Left kidney (tissue), 2 donors: ENCODE measurements around the gene UNC45A. TPM values are rescaled to one million over a fixed set of nuclear protein-coding genes. Genes with fewer than 3 reads are reported as not detected.
"Not testable (repeated sequence)": the region's sequence is repeated elsewhere in the genome, so short reads cannot be mapped to it uniquely, and the experiment has no call there.

Source experiments
- DNase-seq: peaks from one replicate; pipeline ENCODE4 v3.0.0-alpha.2; 2013
- polyA plus RNA-seq: library from polyadenylated mRNA; unstranded; fragments of 120-200 nt; gene quantifications from one replicate; pipeline ENCODE4 v1.2.1, GENCODE V29; 2013; ENCODE audit not compliant: insufficient read length

The UNC45A gene
- polyA plus RNA-seq, 1 donor = 60.3 TPM

- no peak for DNase-seq
Measured at GRCh38 chr15:90902840-90903732, 32.0 kb upstream of the UNC45A start, which contains the start of gene MAN2A2. TSS of gene MAN2A2 (plus strand) at chr15:90903302. CDS start at chr15:90904208, 906 bp downstream.

GRCh38 chr15:90903733-90904536 lies 31.1 kb upstream of the UNC45A start:
- DNase-seq = no peak

- DNase-seq = no peak
Measured at GRCh38 chr15:90904746-90905145, 30.3 kb upstream of the UNC45A start.

GRCh38 chr15:90905306-90906180 lies 29.5 kb upstream of the UNC45A start:
- DNase-seq = no peak

- no peak for DNase-seq
Measured at GRCh38 chr15:90906181-90906849, 28.8 kb upstream of the UNC45A start.

- no peak for DNase-seq
Measured at GRCh38 chr15:90907051-90907660, 27.9 kb upstream of the UNC45A start.

- DNase-seq = no peak
Measured at GRCh38 chr15:90907838-90908507, 27.1 kb upstream of the UNC45A start.

- DNase-seq = not testable (repeated sequence)
Measured at GRCh38 chr15:90909449-90909848, 25.6 kb upstream of the UNC45A start.

- DNase-seq = no peak
Measured at GRCh38 chr15:90909976-90910375, 25.1 kb upstream of the UNC45A start.

- no peak for DNase-seq
Measured at GRCh38 chr15:90910441-90911301, 24.4 kb upstream of the UNC45A start.

- DNase-seq = no peak
Measured at GRCh38 chr15:90911302-90911623, 23.8 kb upstream of the UNC45A start.

GRCh38 chr15:90911906-90912769 lies 22.9 kb upstream of the UNC45A start:
- no peak for DNase-seq

- no peak for DNase-seq
Measured at GRCh38 chr15:90912770-90913075, 22.4 kb upstream of the UNC45A start.

- no peak for DNase-seq
Measured at GRCh38 chr15:90913398-90913944, 21.6 kb upstream of the UNC45A start.

- DNase-seq = no peak
Measured at GRCh38 chr15:90914305-90915080, 20.6 kb upstream of the UNC45A start.

- DNase-seq = no peak
Measured at GRCh38 chr15:90915216-90915807, 19.8 kb upstream of the UNC45A start.

GRCh38 chr15:90915808-90916440 lies 19.2 kb upstream of the UNC45A start:
- DNase-seq = no peak
